ENCODE measurements around the gene ADGRF3.

The ADGRF3 gene

DNA sequence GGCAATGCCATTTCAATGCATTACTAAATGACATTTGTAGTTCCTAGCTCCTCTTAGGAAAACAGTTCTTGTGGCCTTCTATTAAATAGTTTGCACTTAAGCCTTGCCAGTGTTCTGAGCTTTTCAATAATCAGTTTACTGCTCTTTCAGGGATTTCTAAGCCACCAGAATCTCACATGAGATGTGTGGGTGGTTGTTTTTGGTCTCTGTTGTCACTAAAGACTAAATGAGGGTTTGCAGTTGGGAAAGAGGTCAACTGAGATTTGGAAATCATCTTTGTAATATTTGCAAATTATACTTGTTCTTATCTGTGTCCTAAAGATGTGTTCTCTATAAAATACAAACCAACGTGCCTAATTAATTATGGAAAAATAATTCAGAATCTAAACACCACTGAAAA, 56.6 kb downstream of the ADGRF3 start:
- no peaks in the 10 kb centered on the region for H3K9me3 ChIP-seq (ENCODE audit: control insufficient read depth, low read length)
- no peak for DNase-seq
- peaks cover 5% of the 10 kb centered on the region for H3K36me3 ChIP-seq (ENCODE audit: control insufficient read depth, insufficient read depth, low read length)

DNA sequence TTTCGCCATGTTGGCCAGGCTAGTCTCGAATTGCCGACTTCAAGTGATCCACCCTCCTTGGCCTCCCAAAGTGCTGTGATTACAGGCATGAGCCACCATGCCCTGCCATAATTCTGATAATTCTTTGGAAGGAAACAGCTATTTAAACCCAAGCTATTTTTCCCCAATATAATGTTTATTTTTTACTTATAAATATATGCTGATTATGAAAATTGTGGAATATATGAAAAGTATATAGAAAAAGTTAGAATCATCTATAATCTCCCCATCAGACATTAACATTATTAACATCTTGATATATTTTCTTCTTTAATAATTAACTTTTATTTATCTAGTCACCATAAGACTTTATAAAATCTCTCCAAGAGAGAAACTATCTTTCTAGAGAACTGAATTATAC, 60.7 kb downstream of the ADGRF3 start:
- Histone ChIP-seq H3K9me3 (ENCODE audit: control insufficient read depth, low read length) (no peaks in the 10 kb centered on the region), H3K4me1 (ENCODE audit: control insufficient read depth, insufficient read depth, low read length, poor library complexity, severe bottlenecking) (no peaks in the 10 kb centered on the region), H3K27ac (ENCODE audit: insufficient read depth, low read length, poor library complexity, severe bottlenecking) (no peak overlapping the region), H3K36me3 (ENCODE audit: control insufficient read depth, insufficient read depth, low read length) (peaks cover 35% of the 10 kb centered on the region), H3K27me3 (replicated peaks; ENCODE audit: control insufficient read depth, insufficient read depth, low read length, poor library complexity, severe bottlenecking) (no peaks in the 10 kb centered on the region), H3K4me3 (ENCODE audit: insufficient read depth, low read depth, low read length, poor library complexity, severe bottlenecking) (no peak overlapping the region)
- no peak for DNase-seq

More for the DNA sequence above, 56.6 kb downstream of the ADGRF3 start:
- no peaks in the 10 kb centered on the region for H3K4me1 ChIP-seq (ENCODE audit: control insufficient read depth, insufficient read depth, low read length, poor library complexity, severe bottlenecking)
- no peak overlapping the region for H3K4me3 ChIP-seq (ENCODE audit: insufficient read depth, low read depth, low read length, poor library complexity, severe bottlenecking)
- H3K27me3 ChIP-seq (replicated peaks; ENCODE audit: control insufficient read depth, insufficient read depth, low read length, poor library complexity, severe bottlenecking), result no peaks in the 10 kb centered on the region
- no peak overlapping the region for H3K27ac ChIP-seq (ENCODE audit: insufficient read depth, low read length, poor library complexity, severe bottlenecking)

DNA sequence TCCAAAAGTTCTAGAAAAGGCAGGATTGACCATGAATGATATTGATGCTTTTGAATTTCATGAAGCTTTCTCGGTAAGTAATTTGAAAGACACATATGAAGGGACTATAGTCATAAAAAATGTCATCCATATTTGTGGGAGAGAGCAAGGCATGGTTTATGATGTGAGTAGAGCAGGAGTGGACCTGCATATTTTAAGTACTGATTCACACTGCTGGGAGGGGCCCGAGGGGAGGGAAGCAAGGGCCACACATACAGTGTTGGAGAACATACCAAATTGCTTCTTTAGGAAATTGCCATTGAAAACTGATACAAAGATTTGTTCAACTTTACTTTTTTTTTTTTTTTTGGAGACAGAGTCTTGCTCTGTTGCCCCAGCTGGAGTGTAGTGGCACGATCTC, 62.5 kb downstream of the ADGRF3 start:
- no peak overlapping the region for H3K4me3 ChIP-seq (ENCODE audit: insufficient read depth, low read depth, low read length, poor library complexity, severe bottlenecking)
- no peaks in the 10 kb centered on the region for H3K4me1 ChIP-seq (ENCODE audit: control insufficient read depth, insufficient read depth, low read length, poor library complexity, severe bottlenecking)
- DNase-seq, result no peak
- H3K36me3 ChIP-seq (ENCODE audit: control insufficient read depth, insufficient read depth, low read length), result peaks cover 47% of the 10 kb centered on the region
- H3K9me3 ChIP-seq (ENCODE audit: control insufficient read depth, low read length), result no peaks in the 10 kb centered on the region
- H3K27ac ChIP-seq (ENCODE audit: insufficient read depth, low read length, poor library complexity, severe bottlenecking), result no peak overlapping the region
- no peaks in the 10 kb centered on the region for H3K27me3 ChIP-seq (replicated peaks; ENCODE audit: control insufficient read depth, insufficient read depth, low read length, poor library complexity, severe bottlenecking)

DNA sequence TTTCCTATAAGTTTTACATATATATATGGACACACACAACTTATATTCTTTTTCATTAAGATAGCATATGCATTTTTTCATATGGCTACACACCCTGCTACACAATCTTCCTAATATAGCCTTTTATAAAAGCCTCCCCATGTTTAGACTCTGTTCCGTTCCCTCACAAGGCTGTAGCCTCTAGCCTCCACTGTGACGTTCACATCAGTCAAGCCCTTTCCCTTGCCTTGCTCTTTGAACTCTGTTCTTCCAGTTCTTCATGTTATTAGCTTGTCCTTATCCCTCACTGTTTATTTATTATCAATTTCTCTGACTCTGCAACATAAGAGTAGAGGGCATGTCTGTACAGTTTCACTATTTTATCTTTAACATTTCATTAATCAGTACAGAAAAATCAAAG, 63.0 kb downstream of the ADGRF3 start:
- no peaks in the 10 kb centered on the region for H3K4me1 ChIP-seq (ENCODE audit: control insufficient read depth, insufficient read depth, low read length, poor library complexity, severe bottlenecking)
- peaks cover 52% of the 10 kb centered on the region for H3K36me3 ChIP-seq (ENCODE audit: control insufficient read depth, insufficient read depth, low read length)
- H3K4me3 ChIP-seq (ENCODE audit: insufficient read depth, low read depth, low read length, poor library complexity, severe bottlenecking), result no peak overlapping the region
- H3K27me3 ChIP-seq (replicated peaks; ENCODE audit: control insufficient read depth, insufficient read depth, low read length, poor library complexity, severe bottlenecking), result no peaks in the 10 kb centered on the region
- DNase-seq, result no peak
- no peaks in the 10 kb centered on the region for H3K9me3 ChIP-seq (ENCODE audit: control insufficient read depth, low read length)
- H3K27ac ChIP-seq (ENCODE audit: insufficient read depth, low read length, poor library complexity, severe bottlenecking), result no peak overlapping the region

DNA sequence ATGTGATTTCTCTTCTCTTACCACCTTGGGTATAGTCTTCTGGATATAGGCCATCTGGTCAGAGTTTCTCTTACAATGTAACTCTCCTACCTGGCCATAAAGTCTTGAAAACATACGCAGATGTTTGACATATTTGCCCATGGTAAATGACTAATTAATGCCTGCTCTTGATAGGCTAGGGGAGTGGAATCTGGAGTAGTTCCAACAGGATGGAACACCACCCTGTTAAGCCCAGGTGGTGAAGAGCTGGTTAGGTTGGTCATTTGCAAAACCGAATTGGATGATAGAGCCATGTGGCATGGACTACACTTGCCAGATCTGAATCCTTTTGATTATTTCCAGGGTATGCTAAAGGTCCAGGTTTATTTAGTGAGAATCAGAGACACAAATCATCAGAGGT, 65.4 kb downstream of the ADGRF3 start:
- no peak overlapping the region for H3K4me3 ChIP-seq (ENCODE audit: insufficient read depth, low read depth, low read length, poor library complexity, severe bottlenecking)
- H3K36me3 ChIP-seq (ENCODE audit: control insufficient read depth, insufficient read depth, low read length), result peaks cover 68% of the 10 kb centered on the region
- H3K27me3 ChIP-seq (replicated peaks; ENCODE audit: control insufficient read depth, insufficient read depth, low read length, poor library complexity, severe bottlenecking), result no peaks in the 10 kb centered on the region
- DNase-seq, result no peak
- H3K27ac ChIP-seq (ENCODE audit: insufficient read depth, low read length, poor library complexity, severe bottlenecking), result no peak overlapping the region
- H3K9me3 ChIP-seq (ENCODE audit: control insufficient read depth, low read length), result no peaks in the 10 kb centered on the region
- no peaks in the 10 kb centered on the region for H3K4me1 ChIP-seq (ENCODE audit: control insufficient read depth, insufficient read depth, low read length, poor library complexity, severe bottlenecking)

DNA sequence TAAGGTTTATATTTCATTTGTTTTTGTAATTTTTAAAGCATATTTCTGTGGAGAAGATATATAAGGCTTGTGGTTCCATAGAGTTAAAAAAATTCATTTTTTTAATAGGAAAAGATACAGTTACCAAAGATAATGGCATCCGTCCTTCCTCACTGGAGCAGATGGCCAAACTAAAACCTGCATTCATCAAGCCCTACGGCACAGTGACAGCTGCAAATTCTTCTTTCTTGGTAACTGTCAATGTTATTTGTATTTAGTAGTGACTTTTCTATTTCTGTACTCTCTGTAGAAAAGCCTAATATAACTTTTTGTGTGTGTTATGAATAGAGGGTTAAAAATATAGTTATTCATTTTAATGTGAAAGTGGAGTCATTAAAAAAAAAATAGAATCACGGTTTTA, 66.7 kb downstream of the ADGRF3 start:
- Histone ChIP-seq H3K27me3 (replicated peaks; ENCODE audit: control insufficient read depth, insufficient read depth, low read length, poor library complexity, severe bottlenecking) (no peaks in the 10 kb centered on the region), H3K27ac (ENCODE audit: insufficient read depth, low read length, poor library complexity, severe bottlenecking) (no peak overlapping the region), H3K4me1 (ENCODE audit: control insufficient read depth, insufficient read depth, low read length, poor library complexity, severe bottlenecking) (no peaks in the 10 kb centered on the region), H3K9me3 (ENCODE audit: control insufficient read depth, low read length) (no peaks in the 10 kb centered on the region), H3K36me3 (ENCODE audit: control insufficient read depth, insufficient read depth, low read length) (peaks cover 67% of the 10 kb centered on the region), H3K4me3 (ENCODE audit: insufficient read depth, low read depth, low read length, poor library complexity, severe bottlenecking) (no peak overlapping the region)
- no peak for DNase-seq

DNA sequence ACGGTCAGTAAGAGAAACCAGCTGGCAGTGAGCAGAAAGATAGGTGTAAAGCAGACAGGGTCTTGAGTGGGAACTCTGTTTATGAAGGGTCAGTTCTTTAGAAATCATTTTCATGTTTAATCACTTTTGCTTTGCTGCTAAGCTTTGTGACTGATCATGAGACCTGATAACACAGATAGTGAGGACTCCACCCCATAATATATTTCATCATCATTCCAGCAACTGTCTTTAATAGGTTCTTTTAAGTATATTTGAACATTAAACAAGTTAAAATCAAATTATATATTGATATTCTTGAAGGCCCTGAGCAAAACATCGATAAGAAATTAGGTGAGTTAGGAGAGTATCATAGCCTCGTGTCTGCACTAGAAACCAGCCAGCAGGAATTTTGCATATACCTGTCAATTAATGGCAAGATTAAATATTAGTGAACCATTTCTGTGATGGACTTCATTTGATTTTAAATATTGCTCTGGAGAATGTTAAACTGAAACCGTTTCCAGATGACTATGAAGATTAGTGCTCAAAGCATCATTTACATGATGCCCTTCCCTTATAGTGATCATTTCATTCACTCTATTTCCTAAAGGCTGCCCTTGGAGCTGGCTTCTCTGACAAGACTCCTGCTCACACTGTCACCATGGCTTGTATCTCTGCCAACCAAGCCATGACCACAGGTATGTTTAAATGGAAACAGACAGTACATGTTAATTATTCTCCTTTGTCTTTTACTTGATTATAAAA, 69.9 kb downstream of the ADGRF3 start:
- Histone ChIP-seq H3K27ac (ENCODE audit: insufficient read depth, low read length, poor library complexity, severe bottlenecking) (no peak overlapping the region), H3K9me3 (ENCODE audit: control insufficient read depth, low read length) (no peaks in the 10 kb centered on the region), H3K4me3 (ENCODE audit: insufficient read depth, low read depth, low read length, poor library complexity, severe bottlenecking) (no peak overlapping the region), H3K36me3 (ENCODE audit: control insufficient read depth, insufficient read depth, low read length) (peaks cover 54% of the 10 kb centered on the region), H3K4me1 (ENCODE audit: control insufficient read depth, insufficient read depth, low read length, poor library complexity, severe bottlenecking) (no peaks in the 10 kb centered on the region), H3K27me3 (replicated peaks; ENCODE audit: control insufficient read depth, insufficient read depth, low read length, poor library complexity, severe bottlenecking) (no peaks in the 10 kb centered on the region)
- DNase-seq, result no peak

DNA sequence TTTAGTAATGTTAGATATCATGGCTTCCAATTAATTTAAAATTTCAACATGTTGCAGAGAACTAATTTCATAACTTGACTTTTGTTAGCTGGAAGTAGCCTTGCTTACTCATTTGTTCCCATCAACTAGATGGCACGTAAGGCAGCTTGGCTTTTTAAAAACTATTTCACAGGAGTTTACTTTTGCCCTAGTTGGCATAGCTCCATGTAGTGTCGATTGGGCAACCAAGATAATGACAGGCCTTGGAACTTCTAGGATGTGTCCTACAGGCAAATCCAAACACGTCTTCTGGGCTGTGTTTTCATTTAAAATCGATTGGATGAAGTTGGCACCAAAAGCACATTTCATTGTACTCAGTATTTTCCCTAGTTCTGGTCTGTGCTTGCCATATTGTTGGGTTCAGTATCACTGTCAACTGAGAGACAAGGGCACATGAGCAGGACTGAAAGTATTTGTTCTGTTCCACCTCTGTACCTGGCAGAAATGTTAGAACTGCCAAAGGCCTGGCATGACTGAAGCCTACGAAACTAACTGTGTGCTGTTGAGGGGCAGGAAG, 72.5 kb downstream of the ADGRF3 start:
- Histone ChIP-seq H3K36me3 (ENCODE audit: control insufficient read depth, insufficient read depth, low read length) (peaks cover 35% of the 10 kb centered on the region), H3K27me3 (replicated peaks; ENCODE audit: control insufficient read depth, insufficient read depth, low read length, poor library complexity, severe bottlenecking) (no peaks in the 10 kb centered on the region), H3K4me1 (ENCODE audit: control insufficient read depth, insufficient read depth, low read length, poor library complexity, severe bottlenecking) (no peaks in the 10 kb centered on the region), H3K9me3 (ENCODE audit: control insufficient read depth, low read length) (no peaks in the 10 kb centered on the region), H3K27ac (ENCODE audit: insufficient read depth, low read length, poor library complexity, severe bottlenecking) (no peak overlapping the region), H3K4me3 (ENCODE audit: insufficient read depth, low read depth, low read length, poor library complexity, severe bottlenecking) (no peak overlapping the region)
- DNase-seq, result no peak

DNA sequence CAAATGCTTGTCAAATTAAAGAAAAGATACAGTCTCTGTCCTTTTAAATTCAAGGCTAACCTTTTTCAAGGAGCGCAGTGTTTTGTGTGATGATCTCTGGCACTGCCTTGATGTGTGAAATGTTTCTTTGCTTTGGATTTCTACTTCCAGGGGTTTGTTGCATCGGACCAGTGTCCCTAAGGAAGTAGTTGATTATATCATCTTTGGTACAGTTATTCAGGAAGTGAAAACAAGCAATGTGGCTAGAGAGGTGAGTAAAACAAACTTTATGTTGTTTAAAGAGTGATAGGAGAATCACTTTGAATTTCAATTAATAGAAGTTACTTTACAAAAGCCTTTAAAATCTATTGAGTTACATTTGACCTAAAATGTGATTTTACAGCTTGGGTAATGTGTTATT, 73.1 kb downstream of the ADGRF3 start:
- H3K4me1 ChIP-seq (ENCODE audit: control insufficient read depth, insufficient read depth, low read length, poor library complexity, severe bottlenecking), result no peaks in the 10 kb centered on the region
- no peak overlapping the region for H3K4me3 ChIP-seq (ENCODE audit: insufficient read depth, low read depth, low read length, poor library complexity, severe bottlenecking)
- H3K36me3 ChIP-seq (ENCODE audit: control insufficient read depth, insufficient read depth, low read length), result peaks cover 28% of the 10 kb centered on the region
- no peak for DNase-seq
- no peak overlapping the region for H3K27ac ChIP-seq (ENCODE audit: insufficient read depth, low read length, poor library complexity, severe bottlenecking)
- no peaks in the 10 kb centered on the region for H3K27me3 ChIP-seq (replicated peaks; ENCODE audit: control insufficient read depth, insufficient read depth, low read length, poor library complexity, severe bottlenecking)
- H3K9me3 ChIP-seq (ENCODE audit: control insufficient read depth, low read length), result no peaks in the 10 kb centered on the region

DNA sequence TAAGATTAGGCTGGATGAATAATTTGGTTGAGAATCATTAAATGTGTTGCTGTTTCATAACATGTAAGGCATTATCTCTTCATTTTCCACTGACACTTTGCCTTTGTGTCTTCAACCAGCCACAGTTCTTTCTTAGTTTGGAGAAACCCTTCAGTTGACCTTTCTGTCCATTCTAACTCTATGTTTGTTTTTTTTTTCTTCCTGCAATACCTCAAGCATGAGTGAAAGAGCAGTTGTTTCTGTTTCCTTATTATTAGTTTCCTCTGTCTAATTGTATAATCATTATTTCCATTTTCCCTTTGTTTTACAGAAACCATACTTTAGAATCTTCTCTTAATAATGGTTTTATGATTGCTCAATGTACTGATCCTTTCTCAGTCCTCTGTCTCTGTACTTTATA, 76.2 kb downstream of the ADGRF3 start:
- no peak overlapping the region for H3K27ac ChIP-seq (ENCODE audit: insufficient read depth, low read length, poor library complexity, severe bottlenecking)
- H3K4me3 ChIP-seq (ENCODE audit: insufficient read depth, low read depth, low read length, poor library complexity, severe bottlenecking), result no peak overlapping the region
- H3K36me3 ChIP-seq (ENCODE audit: control insufficient read depth, insufficient read depth, low read length), result peaks cover 12% of the 10 kb centered on the region
- no peaks in the 10 kb centered on the region for H3K4me1 ChIP-seq (ENCODE audit: control insufficient read depth, insufficient read depth, low read length, poor library complexity, severe bottlenecking)
- H3K9me3 ChIP-seq (ENCODE audit: control insufficient read depth, low read length), result no peaks in the 10 kb centered on the region
- no peak for DNase-seq
- H3K27me3 ChIP-seq (replicated peaks; ENCODE audit: control insufficient read depth, insufficient read depth, low read length, poor library complexity, severe bottlenecking), result no peaks in the 10 kb centered on the region

Measured in effector memory CD4-positive, alpha-beta T cell (primary cell).